Measurements from ENCODE around the gene KIAA1217.

KIAA1217 gene

DNA sequence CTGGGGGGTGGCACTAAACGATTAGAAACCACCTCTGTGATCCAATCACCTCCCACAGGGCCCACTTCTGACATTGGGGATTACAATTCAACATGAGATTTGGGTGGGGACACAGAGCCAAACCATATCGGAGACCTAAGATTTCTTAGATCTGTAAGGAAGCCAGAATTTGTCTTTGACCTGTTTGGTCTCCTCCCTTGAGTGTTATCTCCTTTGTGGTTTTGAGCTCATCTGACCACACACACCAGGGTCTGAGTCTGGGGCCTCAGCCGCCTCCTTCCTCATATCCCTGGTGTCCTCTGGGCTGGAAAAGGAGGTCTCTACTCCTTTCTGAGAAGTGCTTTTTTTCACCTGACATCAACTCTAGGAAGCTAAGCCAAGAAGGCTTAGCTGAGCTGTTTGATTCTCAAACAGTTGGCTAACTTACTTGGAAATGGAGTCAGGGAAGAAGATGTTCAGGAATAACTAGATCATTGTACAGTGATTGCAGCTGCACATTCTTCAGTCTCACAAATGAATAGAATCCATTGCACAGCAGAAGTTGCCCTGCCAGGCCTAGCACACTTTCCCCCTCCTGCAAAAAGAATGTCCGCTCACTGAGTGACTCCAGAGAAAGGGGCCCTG lies 347.3 kb downstream of the KIAA1217 start:
- DNase-seq = no peak

DNA sequence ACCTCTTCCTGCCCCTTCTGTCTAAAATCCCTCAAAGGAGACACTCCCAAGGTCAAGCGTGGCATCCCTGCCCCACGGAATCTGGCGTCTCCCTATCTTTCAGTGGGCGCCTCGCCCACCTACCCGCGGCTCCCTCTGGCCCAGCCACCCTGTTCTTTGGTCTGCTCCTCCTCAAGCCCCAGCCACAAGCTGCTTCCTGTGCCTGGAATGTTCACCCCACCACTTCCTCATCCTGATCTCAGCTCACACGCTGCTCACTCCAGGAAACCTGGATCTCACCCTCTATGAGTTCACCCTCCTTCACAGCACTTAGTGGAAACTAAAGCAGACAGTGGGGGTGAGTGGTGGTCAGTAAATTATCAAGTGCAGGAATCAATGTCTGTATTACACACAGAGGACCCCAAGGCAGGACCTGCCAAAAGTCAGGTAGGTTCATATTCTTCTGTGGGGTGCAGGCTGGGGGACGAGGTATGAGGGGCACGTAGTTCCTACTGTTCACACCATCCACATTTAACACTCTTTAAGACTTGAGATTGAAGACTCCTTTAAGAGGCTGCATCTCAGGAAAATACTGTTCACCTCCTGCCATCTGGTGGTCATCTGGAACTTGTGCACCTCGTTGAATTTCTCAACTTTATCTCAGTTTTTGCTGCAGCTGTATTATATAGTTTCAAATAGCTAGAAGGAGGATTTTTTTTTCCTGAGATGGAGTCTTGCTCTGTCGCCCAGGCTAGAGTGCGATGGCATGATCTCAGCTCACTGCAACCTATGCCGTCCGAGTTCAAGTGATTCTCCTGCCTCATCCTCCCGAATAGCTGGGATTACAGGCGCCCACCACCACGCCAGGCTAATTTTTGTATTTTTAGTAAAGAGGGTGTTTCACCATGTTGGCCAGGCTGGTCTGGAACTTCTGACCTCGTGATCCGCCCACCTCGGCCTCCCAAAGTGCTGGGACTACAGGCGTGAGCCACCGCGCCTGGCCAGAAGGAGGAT lies 348.1 kb downstream of the KIAA1217 start:
- DNase-seq = peak; percentile 68

DNA sequence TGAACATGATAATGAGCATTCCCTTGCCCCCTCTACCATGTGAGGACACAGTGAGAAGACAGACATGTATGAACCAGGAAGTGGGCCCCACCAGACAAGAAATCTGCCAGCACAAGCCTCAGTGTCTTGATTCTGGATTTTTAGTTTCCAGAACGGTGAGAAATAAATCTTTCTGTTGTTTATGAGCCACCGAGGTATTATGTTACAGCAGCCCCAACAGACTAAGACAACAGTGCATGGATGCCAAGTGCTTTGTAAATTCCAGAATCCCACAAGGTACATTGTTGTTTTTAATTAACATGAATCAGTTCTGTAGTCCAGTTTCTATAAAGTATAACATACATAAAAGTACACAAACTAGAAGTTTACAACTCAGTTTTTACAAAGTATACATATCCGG lies 352.5 kb downstream of the KIAA1217 start:
- peak; percentile 8 for DNase-seq

DNA sequence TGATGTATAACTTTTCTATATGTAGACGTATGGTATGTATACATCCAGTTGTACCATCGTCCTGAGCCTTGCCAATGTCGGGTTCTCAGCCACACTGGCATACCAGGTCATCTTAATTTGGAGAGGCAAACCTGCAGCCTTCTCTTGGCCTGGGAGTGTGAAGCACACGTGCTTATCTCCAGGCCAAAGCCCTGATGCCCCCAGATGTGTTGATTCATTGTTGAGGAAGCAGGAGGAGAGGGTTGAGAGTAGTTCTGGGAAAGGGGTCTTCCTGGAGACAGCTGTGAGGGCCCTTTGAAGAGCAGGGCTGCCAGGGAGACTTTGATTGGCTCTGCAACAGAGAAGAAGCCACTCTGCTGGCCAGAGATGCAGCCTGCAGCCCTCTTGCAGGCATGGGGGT lies 359.1 kb downstream of the KIAA1217 start:
- no peak for DNase-seq

DNA sequence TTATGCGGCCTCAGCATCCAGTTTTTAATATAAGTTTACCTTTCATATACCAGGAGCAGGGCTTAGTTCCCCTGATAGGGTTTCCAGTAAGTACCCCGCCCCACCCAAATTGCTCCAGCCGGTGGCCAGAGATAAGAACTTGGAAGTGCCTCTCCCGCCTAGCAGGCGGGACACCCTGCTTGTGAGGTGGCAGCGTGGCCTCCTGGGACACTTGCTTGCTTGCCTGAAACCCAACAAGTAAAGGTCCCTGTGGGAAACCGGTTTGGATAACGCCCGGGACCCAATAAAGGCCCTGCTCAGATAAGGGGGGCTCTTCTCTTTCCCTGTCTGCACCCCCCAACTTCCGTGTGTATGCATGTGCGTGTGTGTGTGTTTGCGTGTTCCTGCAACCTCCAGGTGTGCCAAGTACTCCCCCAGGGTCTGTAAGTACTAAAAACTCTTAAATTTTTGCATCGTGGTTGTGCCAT lies 360.4 kb downstream of the KIAA1217 start:
- DNase-seq = no peak

DNA sequence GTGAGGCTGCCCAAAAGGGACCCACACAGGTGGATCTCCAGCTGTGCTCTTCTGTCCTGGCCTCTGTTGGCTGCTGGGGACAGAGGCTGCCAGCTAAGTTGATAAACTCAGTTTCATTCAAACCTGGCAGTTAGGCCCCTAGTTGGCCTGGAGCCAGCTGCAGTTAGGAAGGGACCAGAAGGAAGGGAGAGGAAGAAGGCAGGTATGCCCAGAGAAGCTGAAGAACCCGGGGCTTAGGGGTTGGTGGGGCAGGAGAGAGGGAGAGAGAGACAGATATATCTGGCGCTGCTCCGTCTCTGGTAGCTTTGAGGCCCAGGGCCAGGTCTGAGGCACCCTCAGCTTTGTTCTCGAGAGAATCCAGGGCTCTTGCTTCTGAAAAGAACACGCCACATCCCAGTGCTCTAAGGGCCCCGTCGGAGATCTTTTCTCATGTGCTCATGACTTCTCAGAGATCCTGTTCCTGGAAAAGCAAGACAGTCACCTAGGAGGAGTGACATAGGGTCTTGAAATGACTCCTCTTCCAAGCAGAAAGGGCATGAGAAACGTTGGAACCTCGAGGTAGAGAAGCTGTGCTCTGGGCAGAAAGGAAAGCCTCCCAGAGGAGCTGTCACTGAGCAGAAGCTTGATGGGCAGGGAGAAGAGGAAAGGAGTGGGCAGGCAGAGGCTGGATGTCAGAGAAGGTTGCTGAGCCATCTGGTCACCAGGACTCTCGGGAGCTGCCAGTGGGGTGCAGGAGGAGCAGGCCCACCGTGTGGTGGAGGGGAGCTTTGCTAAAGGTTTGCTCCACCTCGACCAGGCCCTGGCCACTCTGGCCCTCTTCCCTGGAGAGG lies 361.1 kb downstream of the KIAA1217 start:
- DNase-seq = no peak

DNA sequence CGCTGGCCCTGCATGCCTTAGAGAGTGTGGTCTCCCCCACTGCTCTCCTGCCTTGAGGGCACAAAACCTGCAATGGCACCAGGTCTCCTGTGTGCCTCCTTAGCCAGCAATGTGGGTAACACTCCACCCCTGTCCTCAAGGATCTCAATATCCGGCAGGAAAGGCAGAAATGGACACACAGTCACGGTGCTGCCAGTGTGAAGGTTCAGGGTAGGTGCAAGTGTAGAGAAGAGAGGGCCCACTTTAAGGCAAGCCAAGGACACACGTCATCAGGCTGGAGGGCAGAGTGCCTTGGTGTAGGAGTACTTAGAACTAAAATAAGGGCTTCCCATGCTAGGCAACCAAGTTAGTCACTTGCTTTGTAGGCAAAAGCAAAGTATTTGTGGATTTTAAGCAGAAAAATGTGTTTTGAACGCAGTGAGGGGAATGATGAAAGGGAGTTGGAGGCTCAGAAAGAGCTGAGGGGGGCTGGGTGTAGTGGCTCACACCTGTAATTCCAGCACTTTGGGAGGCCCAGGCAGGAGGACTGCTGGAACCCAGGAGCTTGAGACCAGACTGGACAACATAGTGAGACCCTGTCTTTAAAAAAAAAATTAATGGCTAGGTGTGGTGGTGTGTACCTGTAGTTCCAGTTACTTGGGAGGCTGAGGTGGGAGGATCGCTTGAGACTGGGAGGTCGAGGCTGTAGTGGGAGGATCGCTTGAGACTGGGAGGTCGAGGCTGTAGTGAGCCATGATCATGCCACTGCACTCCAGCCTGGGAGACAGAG lies 361.9 kb downstream of the KIAA1217 start:
- no peak for DNase-seq

DNA sequence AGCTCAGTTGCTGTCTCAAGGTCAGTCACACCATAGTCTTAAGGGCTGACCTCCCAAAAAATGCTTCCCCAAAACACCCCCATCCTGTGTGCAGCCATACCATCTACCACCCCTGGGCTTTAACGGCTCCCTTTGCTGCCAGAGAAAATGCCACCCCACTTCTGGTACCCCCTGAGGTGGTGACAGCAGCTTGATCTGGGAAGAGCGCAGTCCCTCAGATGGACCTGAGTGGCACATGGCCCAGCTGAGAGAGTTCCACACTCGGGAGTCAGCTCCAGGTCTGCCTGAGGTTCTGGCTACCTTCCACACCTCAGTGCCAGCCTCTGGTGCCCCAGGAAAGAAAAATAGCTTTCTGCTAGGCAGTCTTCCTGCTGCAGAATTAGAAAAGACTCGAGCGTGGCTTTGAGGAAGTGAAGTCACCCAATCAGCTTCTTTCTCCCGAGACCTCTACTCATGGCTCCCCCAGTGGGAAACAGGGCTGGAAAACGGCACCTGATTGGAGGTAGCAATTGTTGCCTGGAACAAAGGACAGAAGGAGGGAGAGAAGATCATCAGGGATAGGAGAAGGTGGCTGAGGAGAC lies 363.0 kb downstream of the KIAA1217 start:
- DNase-seq = no peak

DNA sequence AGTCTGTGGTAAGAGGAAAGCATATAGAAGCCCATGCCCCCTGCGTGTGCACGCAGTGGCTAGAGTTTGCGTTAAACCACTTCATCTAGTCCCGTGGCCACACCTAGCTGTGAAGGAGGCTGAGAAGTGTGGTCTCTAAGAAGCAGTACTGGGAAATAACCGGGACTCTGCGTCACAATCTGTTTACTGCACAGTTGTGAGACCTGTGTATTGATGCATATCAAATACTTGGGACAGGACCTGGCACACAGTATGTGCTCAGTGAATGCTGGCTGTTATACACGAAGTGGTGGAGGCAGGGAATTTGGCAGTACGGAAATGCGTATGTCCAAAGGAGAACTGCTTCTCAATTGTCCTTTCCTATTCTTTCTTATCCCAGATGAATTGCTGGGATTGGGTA lies 365.2 kb downstream of the KIAA1217 start:
- DNase-seq = no peak

DNA sequence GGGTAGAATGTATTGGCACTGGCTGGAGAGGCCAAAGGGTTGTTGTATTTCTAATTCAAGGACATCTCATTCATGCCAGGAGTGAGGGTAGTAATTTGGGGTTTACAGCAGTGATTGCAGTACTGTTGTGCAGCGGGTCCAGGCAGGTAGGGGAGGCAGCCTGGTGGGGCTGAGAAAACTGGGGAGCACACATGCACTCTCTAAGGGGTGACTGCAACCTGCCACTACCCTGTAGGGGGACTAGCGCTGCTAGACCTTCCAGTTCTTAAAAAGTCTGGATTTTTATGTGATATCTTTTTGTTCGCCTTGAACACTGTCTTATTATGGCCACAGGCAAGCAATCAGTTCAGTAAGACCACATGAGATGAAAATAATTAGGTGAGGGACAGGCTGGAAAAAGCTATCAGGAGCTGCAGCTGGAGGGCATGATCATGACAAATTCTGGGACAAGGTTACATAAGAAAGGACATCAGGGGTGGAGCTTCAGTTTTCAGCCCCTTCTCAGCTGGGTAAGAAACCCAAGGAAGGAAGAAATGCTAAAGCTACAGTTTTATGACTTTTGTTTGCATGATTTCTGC lies 365.7 kb downstream of the KIAA1217 start:
- no peak for DNase-seq

DNA sequence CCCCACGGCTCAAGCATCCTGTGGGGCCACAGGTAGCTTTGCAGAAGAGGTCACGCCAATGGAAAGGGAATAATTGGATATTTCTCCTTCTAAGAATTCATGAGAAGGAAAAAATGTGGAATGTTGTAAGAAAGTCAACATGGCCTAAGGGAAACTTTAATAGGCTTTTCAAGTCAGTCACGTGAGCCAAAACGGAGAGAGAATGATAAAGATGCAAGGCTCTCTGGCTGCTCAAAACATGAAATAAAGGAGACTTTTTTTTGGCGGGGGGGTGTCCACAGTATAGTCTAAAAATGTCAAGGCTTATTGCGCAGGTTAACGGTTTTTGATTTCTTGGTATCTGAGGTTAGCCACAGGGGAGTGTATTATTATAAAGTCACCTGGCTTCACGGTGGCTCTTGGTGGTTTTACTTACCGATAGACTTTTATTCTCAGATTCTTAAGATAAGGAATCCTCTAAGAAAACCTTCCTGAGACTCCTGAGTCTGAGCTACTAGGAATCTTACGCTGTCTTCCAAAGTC lies 366.6 kb downstream of the KIAA1217 start:
- no peak for DNase-seq

DNA sequence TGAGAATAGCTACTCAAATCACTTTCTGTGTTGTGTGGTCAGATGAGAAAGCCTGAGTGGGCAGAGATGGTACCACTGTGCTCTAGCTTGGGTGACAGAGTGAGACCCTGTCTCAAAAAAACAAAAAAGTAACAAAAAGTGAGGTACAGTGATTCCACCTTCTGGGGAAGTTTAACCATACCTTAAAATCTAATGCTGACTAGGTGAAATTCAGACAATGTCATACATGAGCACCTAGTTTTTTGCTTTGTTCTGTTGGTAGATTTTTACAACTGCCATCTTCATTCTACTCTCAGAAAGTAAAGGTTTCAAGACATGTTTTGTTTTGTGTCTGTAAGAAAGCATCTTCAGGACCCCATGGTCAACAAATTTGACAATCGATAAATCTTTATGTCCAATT lies 370.5 kb downstream of the KIAA1217 start:
- no peak for DNase-seq

DNA sequence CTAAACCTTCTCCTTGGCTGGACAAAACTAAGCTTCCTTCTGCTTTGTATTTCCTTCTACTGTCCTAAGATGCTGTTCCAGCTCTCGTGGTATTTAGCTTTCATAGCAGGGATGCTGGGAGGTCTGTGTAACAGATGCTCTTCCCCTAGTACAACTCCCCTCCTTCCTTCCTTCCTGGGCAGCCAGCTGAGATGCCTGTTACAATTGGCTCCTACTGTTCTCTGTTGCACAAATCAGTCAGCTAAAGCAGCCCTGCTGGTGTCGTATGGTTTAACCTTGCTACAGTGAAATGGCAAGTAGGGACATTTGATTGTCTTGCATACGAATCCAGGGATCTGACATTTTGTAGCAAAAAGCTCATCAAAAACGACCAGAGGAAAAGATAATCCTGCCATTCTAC lies 371.0 kb downstream of the KIAA1217 start:
- DNase-seq = peak; percentile 9

DNA sequence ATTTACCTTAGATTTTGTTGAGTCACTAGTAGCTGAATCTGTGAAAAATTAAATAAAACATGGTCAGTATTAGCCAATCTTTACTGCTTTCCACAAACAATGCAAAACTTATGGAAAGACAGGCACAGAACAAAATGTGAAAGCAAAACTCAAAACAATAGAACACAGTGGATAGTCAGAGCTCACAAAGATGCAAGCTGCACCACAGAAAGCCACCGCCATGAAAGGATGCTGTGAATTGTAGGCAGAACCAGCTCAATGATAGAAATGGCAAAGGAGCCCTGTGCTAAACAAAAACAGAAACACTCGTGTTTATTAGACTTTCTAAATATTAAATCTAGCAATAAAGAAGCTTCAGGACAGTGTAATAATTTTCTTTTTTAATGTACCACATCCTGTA lies 380.3 kb downstream of the KIAA1217 start:
- DNase-seq = no peak

DNA sequence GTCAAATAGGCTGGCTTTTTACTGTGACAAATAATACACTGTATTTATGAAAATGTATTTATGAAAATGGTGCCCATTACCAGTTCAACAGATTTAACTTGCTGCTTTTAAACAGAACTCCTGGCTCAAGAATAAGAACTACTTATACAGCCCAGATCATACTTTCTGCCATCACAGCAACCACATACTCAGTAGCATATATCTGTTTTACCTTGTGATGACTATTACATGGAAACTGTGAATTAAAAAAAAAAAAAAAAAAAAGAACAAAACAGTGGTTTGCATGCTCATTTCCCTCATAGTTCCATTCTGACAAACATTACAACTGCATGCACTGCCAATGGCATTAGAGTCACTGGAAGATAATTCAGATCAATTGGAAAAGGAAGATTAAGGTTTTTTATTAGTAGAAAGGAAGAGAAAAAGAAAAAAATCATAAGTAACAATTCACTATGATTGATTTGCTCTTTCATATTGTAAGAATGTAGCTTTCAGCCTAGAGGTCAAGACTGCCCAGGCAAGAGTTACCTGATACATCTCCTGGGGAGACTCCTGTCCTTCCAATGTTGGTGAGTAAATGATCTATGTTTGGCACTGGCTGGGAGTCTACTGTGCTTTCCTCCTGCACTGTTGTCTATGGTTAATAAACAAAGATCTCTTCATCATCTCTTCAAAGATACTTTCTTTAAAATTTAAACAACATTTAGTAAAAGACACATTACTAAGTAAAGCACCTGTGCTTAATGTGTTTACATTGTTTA lies 381.9 kb downstream of the KIAA1217 start:
- no peak for DNase-seq

DNA sequence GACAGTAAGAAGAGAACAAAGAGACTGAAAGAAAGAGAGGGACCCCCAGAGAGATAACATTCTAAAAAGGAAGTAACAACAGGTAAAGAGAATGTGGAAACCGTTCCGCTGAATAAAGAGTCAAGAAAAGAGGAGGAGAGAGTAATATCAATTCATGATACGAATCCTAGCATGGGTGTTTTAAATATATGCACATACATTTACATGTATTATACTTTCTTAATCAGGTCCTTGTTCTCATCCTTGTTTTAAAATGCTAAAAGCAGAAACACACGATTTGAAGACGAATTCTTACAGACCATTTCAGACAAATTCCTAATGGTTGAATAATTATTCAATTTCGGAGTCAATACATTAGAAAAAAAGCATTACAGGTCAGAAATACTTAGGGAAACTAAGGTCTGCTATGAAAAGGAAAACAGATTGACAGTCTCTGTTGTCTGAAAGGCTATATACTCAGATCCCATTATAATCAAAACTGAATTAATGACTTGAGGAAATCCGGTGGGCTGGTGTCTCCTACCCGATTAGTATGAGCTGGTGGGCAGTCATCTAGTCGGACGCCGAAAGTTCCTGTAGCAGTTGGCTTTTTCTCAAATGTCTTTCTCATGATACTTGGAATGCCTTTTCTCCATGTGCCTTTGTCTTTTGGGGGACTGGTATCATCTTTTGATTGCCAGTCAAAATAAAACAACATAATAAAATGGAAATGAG lies 387.4 kb downstream of the KIAA1217 start:
- no peak for DNase-seq

DNA sequence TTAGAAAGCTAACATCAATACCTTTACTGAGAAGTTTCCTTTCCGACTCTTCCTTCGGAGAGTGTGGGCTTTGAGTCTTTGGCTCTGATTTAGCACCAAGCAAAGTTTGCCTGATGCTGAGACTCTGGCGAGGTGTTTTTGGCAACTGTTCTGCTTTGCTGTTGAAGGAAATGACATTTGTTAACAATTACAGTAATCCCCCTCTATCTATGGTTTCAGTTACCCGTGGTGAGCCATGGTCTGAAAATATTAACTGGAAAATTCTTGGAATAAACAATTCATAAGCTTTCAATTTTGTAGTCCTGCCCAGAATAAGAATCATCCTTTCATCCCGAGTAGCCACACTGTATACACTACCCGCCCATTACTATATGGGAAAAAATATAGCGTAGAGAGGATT lies 388.5 kb downstream of the KIAA1217 start:
- DNase-seq = peak; percentile 51
